Mesendoderm (in vitro differentiated cells): ENCODE measurements around the gene DEXI.

Experiments
- DNase-seq: peaks from one replicate; pipeline ENCODE4 v3.0.0; 2013
- H2AK5ac ChIP-seq: 2 replicates; pipeline ENCODE4 v1.6.1; 2013; ENCODE audit warnings: low read length, inconsistent platforms
- H2BK120ac ChIP-seq: 2 replicates; pipeline ENCODE4 v1.6.1; 2013; ENCODE audit warnings: low read depth, mild to moderate bottlenecking, low read length, moderate library complexity, mixed read lengths
- H2BK15ac ChIP-seq: replicated peaks from 2 replicates; pipeline ENCODE4 v1.6.1; 2013; ENCODE audit warnings: low read depth, mild to moderate bottlenecking, moderate library complexity
- H2BK5ac ChIP-seq: 2 replicates; pipeline ENCODE4 v1.6.1; 2013; ENCODE audit warnings: low read length, inconsistent platforms
- H3K18ac ChIP-seq: 2 replicates; pipeline ENCODE4 v1.6.1; 2013; ENCODE audit warnings: mild to moderate bottlenecking, low read length, mixed read lengths
- H3K23ac ChIP-seq: one replicate; pipeline ENCODE4 v1.6.1; 2013; ENCODE audit warnings: low read length
- H3K27ac ChIP-seq: 2 replicates; pipeline ENCODE4 v1.5.1; 2013; ENCODE audit warnings: low read depth, mild to moderate bottlenecking, inconsistent platforms, low read length, moderate library complexity
- H3K27me3 ChIP-seq: 2 replicates; pipeline ENCODE4 v1.6.1; 2013; ENCODE audit warnings: low read length, control low read depth, mild to moderate bottlenecking, inconsistent platforms; ENCODE audit not compliant: insufficient read depth, poor library complexity
- H3K36me3 ChIP-seq: 2 replicates; pipeline ENCODE4 v1.6.1; 2013; ENCODE audit warnings: low read length, inconsistent platforms; ENCODE audit not compliant: control insufficient read depth, insufficient read depth
- H3K4ac ChIP-seq: one replicate; pipeline ENCODE4 v1.6.1; 2013; ENCODE audit warnings: low read depth, mild to moderate bottlenecking, low read length, moderate library complexity
- H3K4me1 ChIP-seq: 2 replicates; pipeline ENCODE4 v1.6.1; 2013; ENCODE audit warnings: low read depth, low read length, inconsistent platforms; ENCODE audit not compliant: control insufficient read depth
- H3K4me2 ChIP-seq: 2 replicates; pipeline ENCODE4 v1.6.1; 2013; ENCODE audit warnings: low read length
- H3K4me3 ChIP-seq: 2 replicates; pipeline ENCODE4 v1.5.1; 2013; ENCODE audit warnings: mild to moderate bottlenecking, low read length
- H3K56ac ChIP-seq: one replicate; pipeline ENCODE4 v1.6.1; 2013; ENCODE audit warnings: low read length
- H3K79me1 ChIP-seq: 2 replicates; pipeline ENCODE4 v1.6.1; 2013; ENCODE audit warnings: low read length, inconsistent platforms
- H3K79me2 ChIP-seq: 2 replicates; pipeline ENCODE4 v1.6.1; 2013; ENCODE audit warnings: mild to moderate bottlenecking, low read length; ENCODE audit not compliant: control insufficient read depth, insufficient read depth
- H3K9ac ChIP-seq: 2 replicates; pipeline ENCODE4 v1.6.1; 2013; ENCODE audit warnings: low read length, inconsistent platforms
- H4K5ac ChIP-seq: one replicate; pipeline ENCODE4 v1.6.1; 2013; ENCODE audit warnings: low read length
- H4K8ac ChIP-seq: one replicate; pipeline ENCODE4 v1.6.1; 2013; ENCODE audit warnings: low read depth, mild to moderate bottlenecking, control low read depth, low read length, moderate library complexity
- WGBS: extraction: QIAGEN DNeasy Blood & Tissue Kit; methylation state at CpG from one replicate; pipeline ENCODE4 v1.1.7; 2013; ENCODE audit warnings: low lambda C conversion rate, missing lambda C conversion rate; ENCODE audit not compliant: insufficient coverage; ENCODE audit errors: extremely low coverage; 5-methylcytosine and 5-hydroxymethylcytosine counted together

The DEXI gene

DNA sequence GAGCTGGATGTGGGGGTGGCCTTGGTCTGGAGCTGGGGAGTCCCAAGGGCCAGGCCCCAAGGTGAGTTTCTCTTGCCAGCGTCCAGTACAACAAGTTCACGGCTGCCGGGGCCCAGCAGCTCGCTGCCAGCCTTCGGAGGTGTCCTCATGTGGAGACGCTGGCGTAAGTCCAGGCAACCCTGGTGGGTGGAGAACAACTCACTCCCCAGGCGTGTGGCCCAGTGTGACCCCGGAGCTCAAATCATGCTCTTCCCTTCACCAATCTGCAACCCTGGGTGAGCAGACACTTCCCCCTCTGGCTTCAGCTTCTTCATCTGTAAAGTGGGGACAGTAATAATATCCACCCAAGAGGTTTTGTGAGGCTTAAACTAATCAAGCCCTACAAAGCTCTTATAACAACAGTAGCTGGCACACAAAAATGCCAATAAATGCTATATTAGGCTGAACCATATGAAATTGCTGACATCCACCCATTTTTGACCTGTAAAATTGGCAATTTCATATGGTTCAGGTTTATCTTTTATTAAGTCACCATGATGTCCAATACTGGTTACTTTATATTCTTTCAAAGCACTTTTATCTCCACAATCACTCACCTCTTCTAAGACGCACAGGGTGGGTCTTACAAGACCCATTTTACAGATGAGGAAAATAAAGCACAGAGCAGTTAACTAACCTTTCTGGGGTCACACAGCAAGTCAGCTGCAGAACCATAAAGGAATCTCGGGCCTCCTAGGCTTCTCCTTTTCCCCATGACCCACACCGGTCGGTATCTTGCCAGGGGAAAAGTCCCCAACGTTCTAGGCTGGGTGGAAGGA, 19.7 kb downstream of the DEXI start:
- Histone ChIP-seq H3K4ac (no peak overlapping the region), H4K5ac (no peak overlapping the region), H3K18ac (no peak overlapping the region), H2BK15ac (no peak overlapping the region), H3K56ac (no peak overlapping the region), H2BK5ac (no peak overlapping the region), H3K36me3 (peaks cover 3% of the 10 kb centered on the region), H3K79me2 (no peaks in the 10 kb centered on the region), H3K9ac (no peak overlapping the region), H2AK5ac (no peak overlapping the region), H3K4me2 (no peak overlapping the region), H3K4me1 (no peaks in the 10 kb centered on the region), H3K27me3 (no peaks in the 10 kb centered on the region), H3K4me3 (no peak overlapping the region), H3K27ac (no peak overlapping the region), H3K79me1 (no peaks in the 10 kb centered on the region), H2BK120ac (no peak overlapping the region), H3K23ac (no peak overlapping the region), H4K8ac (no peak overlapping the region)
- no peak for DNase-seq
- WGBS = no CpG with 5 or more reads among the region's 14 CpGs

- no peak overlapping the region for H3K27ac ChIP-seq
- no peak overlapping the region for H3K18ac ChIP-seq
- H3K4me2 ChIP-seq = no peak overlapping the region
- no peak overlapping the region for H4K8ac ChIP-seq
- no peak overlapping the region for H3K23ac ChIP-seq
- H2BK5ac ChIP-seq = no peak overlapping the region
- no CpG with 5 or more reads among the region's 10 CpGs for WGBS
- peaks cover 3% of the 10 kb centered on the region for H3K36me3 ChIP-seq
- no peak overlapping the region for H4K5ac ChIP-seq
- H2BK15ac ChIP-seq = no peak overlapping the region
- H3K4me1 ChIP-seq = no peaks in the 10 kb centered on the region
- no peak overlapping the region for H3K4ac ChIP-seq
- H2AK5ac ChIP-seq = no peak overlapping the region
- H3K27me3 ChIP-seq = no peaks in the 10 kb centered on the region
- H3K4me3 ChIP-seq = no peak overlapping the region
- H3K56ac ChIP-seq = no peak overlapping the region
- no peak overlapping the region for H3K9ac ChIP-seq
- H2BK120ac ChIP-seq = no peak overlapping the region
- DNase-seq = no peak
- no peaks in the 10 kb centered on the region for H3K79me1 ChIP-seq
- no peaks in the 10 kb centered on the region for H3K79me2 ChIP-seq
Observed at GRCh38 chr16:10921536-10922327, 20.5 kb downstream of the DEXI start.

GRCh38 chr16:10920726-10921427, 21.4 kb downstream of the DEXI start:
- Histone ChIP-seq H4K8ac (no peak overlapping the region), H2BK5ac (no peak overlapping the region), H3K27ac (no peak overlapping the region), H3K79me2 (no peaks in the 10 kb centered on the region), H3K56ac (no peak overlapping the region), H2BK15ac (no peak overlapping the region), H3K23ac (no peak overlapping the region), H3K18ac (no peak overlapping the region), H3K4ac (no peak overlapping the region), H3K9ac (no peak overlapping the region), H4K5ac (no peak overlapping the region), H3K36me3 (peaks cover 1% of the 10 kb centered on the region), H3K27me3 (no peaks in the 10 kb centered on the region), H2AK5ac (no peak overlapping the region), H2BK120ac (no peak overlapping the region), H3K79me1 (no peaks in the 10 kb centered on the region), H3K4me1 (no peaks in the 10 kb centered on the region), H3K4me3 (no peak overlapping the region), H3K4me2 (no peak overlapping the region)
- no peak for DNase-seq
- WGBS = no CpG with 5 or more reads among the region's 15 CpGs

GRCh38 chr16:10919003-10919351, 23.3 kb downstream of the DEXI start:
- Histone ChIP-seq H3K9ac (no peak overlapping the region), H3K79me1 (no peaks in the 10 kb centered on the region), H2AK5ac (no peak overlapping the region), H3K4me3 (no peak overlapping the region), H2BK5ac (no peak overlapping the region), H3K79me2 (no peaks in the 10 kb centered on the region), H3K36me3 (no peaks in the 10 kb centered on the region), H3K4me1 (no peaks in the 10 kb centered on the region), H3K4me2 (no peak overlapping the region), H3K27me3 (no peaks in the 10 kb centered on the region), H3K56ac (no peak overlapping the region), H2BK15ac (no peak overlapping the region), H3K18ac (no peak overlapping the region), H2BK120ac (no peak overlapping the region), H3K23ac (no peak overlapping the region), H4K8ac (no peak overlapping the region), H3K4ac (no peak overlapping the region), H4K5ac (no peak overlapping the region), H3K27ac (no peak overlapping the region)
- no CpG with 5 or more reads among the region's 7 CpGs for WGBS
- DNase-seq = no peak

GRCh38 chr16:10918294-10919002, 23.8 kb downstream of the DEXI start:
- H3K9ac ChIP-seq = no peak overlapping the region
- no peaks in the 10 kb centered on the region for H3K79me1 ChIP-seq
- H3K56ac ChIP-seq = no peak overlapping the region
- no peaks in the 10 kb centered on the region for H3K79me2 ChIP-seq
- no peak overlapping the region for H3K18ac ChIP-seq
- DNase-seq = peak; percentile 94
- H3K36me3 ChIP-seq = no peaks in the 10 kb centered on the region
- H3K4ac ChIP-seq = no peak overlapping the region
- no peaks in the 10 kb centered on the region for H3K27me3 ChIP-seq
- no CpG with 5 or more reads among the region's 21 CpGs for WGBS
- no peak overlapping the region for H3K4me2 ChIP-seq
- H3K4me3 ChIP-seq = no peak overlapping the region
- no peak overlapping the region for H3K27ac ChIP-seq
- H4K8ac ChIP-seq = no peak overlapping the region
- H2BK120ac ChIP-seq = no peak overlapping the region
- no peak overlapping the region for H2BK5ac ChIP-seq
- no peaks in the 10 kb centered on the region for H3K4me1 ChIP-seq
- no peak overlapping the region for H3K23ac ChIP-seq
- no peak overlapping the region for H2BK15ac ChIP-seq
- H4K5ac ChIP-seq = no peak overlapping the region
- no peak overlapping the region for H2AK5ac ChIP-seq
